Upper lobe of left lung (tissue), 4 donors: Measurements from ENCODE around the gene HAND2.

Experiments used
- EP300 ChIP-seq, 4 donors: sonication (generic); formaldehyde crosslinking; IDR thresholded peaks; one replicate each; pipeline ENCODE4 v1.5.1; 2017; ENCODE audit warnings: antibody characterized with exemption in 4 of 4, control low read depth in 2 of 4
- POLR2A ChIP-seq, 4 donors: fragments of 450-650 bp; IDR thresholded peaks; one replicate each; pipeline ENCODE4 v1.5.1; 2016 to 2017; ENCODE audit warnings: antibody characterized with exemption in 4 of 4, mild to moderate bottlenecking in 2 of 4
- POLR2AphosphoS5 ChIP-seq, 2 donors: sonication (generic); formaldehyde crosslinking; IDR thresholded peaks; one replicate each; pipeline ENCODE4 v1.5.1; 2017; ENCODE audit warnings: antibody characterized with exemption in 2 of 2
- TF ChIP-seq, protein P1 (sequence below), 6 experiments: fragments of 450-650 bp in 4 of 6; fragments of 200-600 bp in 2 of 6; sonication (generic) in 2 of 6; IDR thresholded peaks; one replicate each; pipeline ENCODE4 v1.5.1; 2016 to 2019; ENCODE audit warnings: antibody characterized with exemption in 6 of 6

DNA sequence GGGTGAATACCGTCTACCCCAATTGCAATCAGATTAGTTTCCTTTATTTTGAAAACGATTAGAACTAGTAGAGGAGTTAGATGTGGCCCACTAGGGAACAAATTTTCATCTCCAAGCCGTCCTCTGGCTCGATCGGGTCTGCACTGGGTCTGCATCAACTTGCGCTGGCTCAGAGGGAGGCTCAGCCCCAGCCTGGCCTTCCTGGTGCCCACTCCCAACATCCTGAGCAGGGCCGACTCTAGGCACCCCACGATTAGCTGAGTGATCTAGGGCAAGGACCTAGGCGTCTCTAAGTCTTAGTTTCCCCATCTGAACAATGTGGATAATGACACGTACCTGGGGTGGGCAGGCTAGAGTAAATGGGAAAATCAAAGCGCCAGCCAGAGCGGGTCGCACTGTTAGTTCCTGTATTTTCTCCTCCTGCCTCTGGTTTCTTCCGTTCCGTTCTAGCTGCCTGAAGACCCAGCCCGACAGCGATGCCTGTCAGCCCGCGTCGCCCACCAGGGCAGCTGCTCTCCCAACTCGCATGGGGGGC lies 7.7 kb upstream of the HAND2 start:
- TF ChIP-seq, protein P1, sequence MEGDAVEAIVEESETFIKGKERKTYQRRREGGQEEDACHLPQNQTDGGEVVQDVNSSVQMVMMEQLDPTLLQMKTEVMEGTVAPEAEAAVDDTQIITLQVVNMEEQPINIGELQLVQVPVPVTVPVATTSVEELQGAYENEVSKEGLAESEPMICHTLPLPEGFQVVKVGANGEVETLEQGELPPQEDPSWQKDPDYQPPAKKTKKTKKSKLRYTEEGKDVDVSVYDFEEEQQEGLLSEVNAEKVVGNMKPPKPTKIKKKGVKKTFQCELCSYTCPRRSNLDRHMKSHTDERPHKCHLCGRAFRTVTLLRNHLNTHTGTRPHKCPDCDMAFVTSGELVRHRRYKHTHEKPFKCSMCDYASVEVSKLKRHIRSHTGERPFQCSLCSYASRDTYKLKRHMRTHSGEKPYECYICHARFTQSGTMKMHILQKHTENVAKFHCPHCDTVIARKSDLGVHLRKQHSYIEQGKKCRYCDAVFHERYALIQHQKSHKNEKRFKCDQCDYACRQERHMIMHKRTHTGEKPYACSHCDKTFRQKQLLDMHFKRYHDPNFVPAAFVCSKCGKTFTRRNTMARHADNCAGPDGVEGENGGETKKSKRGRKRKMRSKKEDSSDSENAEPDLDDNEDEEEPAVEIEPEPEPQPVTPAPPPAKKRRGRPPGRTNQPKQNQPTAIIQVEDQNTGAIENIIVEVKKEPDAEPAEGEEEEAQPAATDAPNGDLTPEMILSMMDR (IDR thresholded peaks at IDR 0.05) = no peak
- TF ChIP-seq POLR2A (IDR thresholded peaks at IDR 0.05) (no peak), POLR2AphosphoS5 (IDR thresholded peaks at IDR 0.05) (no peak), EP300 (IDR thresholded peaks at IDR 0.05) (no peak)
